Adrenal gland (tissue), 5 donors: ENCODE results near the gene PDF.
"Not testable (repeated sequence)": the region's sequence is repeated elsewhere in the genome, so short reads cannot be mapped to it uniquely, and the experiment has no call there.

Experiments used
- POLR2A ChIP-seq, 2 donors: fragments of 450-650 bp; IDR thresholded peaks; one replicate each; pipeline ENCODE4 v1.6.1; 2017; ENCODE audit warnings: antibody characterized with exemption in 2 of 2, mild to moderate bottlenecking in 2 of 2, moderate library complexity in 1 of 2
- TF ChIP-seq, protein P1 (sequence below), 6 experiments: fragments of 450-650 bp in 4 of 6; fragments of 200-600 bp in 2 of 6; sonication (generic) in 1 of 6; IDR thresholded peaks; 1 replicate in 5 of 6; 2 replicates in 1 of 6; pipeline versions ENCODE4 v1.5.1 to v1.8.0; 2016 to 2021; ENCODE audit warnings: antibody characterized with exemption in 6 of 6, mild to moderate bottlenecking in 2 of 6, moderate library complexity in 1 of 6
- donor health status: DM: no; HTN: no; CAD: no.

DNA sequence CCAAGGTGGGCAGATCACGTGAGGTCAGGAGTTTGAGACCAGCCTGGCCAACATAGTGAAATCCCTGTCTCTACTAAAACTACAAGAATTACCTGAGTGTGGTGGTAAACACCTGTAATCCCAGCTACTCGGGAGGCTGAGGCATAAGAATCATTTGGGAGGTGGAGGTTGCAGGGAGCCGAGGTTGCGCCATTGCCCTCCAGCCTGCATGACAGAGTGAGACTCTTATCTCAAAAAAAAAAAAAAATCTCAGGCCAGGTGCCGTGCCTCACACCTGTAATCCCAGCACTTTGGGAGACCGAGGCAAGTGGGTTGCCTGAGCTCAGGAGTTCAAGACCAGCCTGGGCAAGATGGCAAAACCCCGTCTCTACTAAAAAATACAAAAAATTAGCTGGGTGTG is 33.6 kb downstream of the PDF start:
- TF ChIP-seq, protein P1, sequence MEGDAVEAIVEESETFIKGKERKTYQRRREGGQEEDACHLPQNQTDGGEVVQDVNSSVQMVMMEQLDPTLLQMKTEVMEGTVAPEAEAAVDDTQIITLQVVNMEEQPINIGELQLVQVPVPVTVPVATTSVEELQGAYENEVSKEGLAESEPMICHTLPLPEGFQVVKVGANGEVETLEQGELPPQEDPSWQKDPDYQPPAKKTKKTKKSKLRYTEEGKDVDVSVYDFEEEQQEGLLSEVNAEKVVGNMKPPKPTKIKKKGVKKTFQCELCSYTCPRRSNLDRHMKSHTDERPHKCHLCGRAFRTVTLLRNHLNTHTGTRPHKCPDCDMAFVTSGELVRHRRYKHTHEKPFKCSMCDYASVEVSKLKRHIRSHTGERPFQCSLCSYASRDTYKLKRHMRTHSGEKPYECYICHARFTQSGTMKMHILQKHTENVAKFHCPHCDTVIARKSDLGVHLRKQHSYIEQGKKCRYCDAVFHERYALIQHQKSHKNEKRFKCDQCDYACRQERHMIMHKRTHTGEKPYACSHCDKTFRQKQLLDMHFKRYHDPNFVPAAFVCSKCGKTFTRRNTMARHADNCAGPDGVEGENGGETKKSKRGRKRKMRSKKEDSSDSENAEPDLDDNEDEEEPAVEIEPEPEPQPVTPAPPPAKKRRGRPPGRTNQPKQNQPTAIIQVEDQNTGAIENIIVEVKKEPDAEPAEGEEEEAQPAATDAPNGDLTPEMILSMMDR (IDR thresholded peaks at IDR 0.05): not testable (repeated sequence)
- not testable (repeated sequence) for TF ChIP-seq POLR2A (IDR thresholded peaks at IDR 0.05)
